DND-41 (cell line): Measurements from ENCODE around the gene NOL4L.

ENCODE experiments used
- CTCF ChIP-seq: IDR thresholded peaks from 2 replicates; pipeline ENCODE4 v1.5.1; 2012; ENCODE audit warnings: borderline replicate concordance, low read length, moderate library complexity, mild to moderate bottlenecking; ENCODE audit not compliant: poor library complexity, severe bottlenecking; ENCODE audit errors: extremely low read depth
- EZH2 ChIP-seq: IDR thresholded peaks from 3 replicates; pipeline ENCODE4 v1.6.1; 2012; ENCODE audit warnings: borderline replicate concordance, low read depth, mild to moderate bottlenecking, moderate library complexity, low read length, inconsistent platforms; ENCODE audit not compliant: severe bottlenecking

GRCh38 chr20:32526125-32526524 is 59.0 kb downstream of the NOL4L start:
- no peak for TF ChIP-seq CTCF
- no peak for TF ChIP-seq EZH2
